ENCODE measurements around the gene SAP130.

SAP130 gene

DNA sequence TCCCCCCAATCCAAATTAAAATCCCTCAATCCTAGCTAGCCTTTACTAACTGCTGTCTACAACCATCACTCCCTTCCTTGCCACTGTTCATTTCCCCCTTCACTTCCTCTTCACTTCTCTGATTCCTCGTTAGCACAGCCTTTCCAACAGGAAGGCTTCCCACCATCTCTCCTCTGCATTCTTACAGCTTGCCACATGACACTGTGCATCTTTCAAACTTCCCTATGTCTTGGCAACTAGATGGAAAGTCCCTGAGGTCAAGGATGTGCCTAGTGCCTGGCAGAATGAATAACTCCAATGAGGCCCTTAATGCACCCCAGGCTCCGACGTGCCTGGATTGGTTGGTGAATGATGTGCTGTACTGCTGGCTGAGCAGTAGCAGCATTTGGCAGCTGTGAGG lies 15.2 kb downstream of the SAP130 start:
- no peak overlapping the region for H3K4me3 ChIP-seq (ENCODE audit: low read depth, low read length)
- DNase-seq (ENCODE audit: low read depth): no peak
- TF ChIP-seq, protein P1, sequence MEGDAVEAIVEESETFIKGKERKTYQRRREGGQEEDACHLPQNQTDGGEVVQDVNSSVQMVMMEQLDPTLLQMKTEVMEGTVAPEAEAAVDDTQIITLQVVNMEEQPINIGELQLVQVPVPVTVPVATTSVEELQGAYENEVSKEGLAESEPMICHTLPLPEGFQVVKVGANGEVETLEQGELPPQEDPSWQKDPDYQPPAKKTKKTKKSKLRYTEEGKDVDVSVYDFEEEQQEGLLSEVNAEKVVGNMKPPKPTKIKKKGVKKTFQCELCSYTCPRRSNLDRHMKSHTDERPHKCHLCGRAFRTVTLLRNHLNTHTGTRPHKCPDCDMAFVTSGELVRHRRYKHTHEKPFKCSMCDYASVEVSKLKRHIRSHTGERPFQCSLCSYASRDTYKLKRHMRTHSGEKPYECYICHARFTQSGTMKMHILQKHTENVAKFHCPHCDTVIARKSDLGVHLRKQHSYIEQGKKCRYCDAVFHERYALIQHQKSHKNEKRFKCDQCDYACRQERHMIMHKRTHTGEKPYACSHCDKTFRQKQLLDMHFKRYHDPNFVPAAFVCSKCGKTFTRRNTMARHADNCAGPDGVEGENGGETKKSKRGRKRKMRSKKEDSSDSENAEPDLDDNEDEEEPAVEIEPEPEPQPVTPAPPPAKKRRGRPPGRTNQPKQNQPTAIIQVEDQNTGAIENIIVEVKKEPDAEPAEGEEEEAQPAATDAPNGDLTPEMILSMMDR (IDR thresholded peaks at IDR 0.05; ENCODE audit: control insufficient read depth, extremely low read depth, insufficient read depth): no peak

DNA sequence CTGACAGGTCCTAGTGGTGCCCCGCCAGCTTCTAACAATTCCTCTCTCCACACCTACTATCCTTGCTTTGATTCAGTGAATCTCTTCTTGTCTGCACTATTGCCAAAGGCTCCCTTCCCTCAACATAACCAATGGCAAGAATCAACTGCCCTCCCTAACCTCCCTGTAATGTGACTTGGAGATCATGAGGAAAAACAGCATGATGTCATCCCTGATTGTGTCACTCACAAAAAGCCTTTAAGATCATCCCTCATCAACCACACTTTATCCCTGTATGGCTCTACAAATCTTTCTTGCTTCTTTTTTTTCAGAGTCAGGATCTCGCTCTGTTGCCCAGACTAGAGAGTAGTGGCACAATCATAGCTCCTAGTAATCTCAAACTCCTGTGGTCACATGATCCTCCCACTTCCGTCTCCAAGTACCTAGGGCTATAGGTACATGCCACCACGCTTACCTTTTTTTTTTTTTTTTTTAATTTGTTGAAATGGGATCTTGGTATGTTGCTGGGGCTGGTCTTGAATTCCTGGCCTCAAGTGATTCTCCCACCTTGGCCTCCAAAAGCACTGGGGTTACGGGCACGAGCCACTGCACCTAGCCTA lies 19.7 kb downstream of the SAP130 start:
- H3K4me3 ChIP-seq (ENCODE audit: low read depth, low read length): no peak overlapping the region
- TF ChIP-seq, protein P1 (IDR thresholded peaks at IDR 0.05; ENCODE audit: control insufficient read depth, extremely low read depth, insufficient read depth): no peak
- no peak for DNase-seq (ENCODE audit: low read depth)

GRCh38 chr2:128004509-128004908 lies 23.4 kb downstream of the SAP130 start:
- H3K4me3 ChIP-seq (ENCODE audit: low read depth, low read length): no peak overlapping the region
- no peak for DNase-seq (ENCODE audit: low read depth)
- TF ChIP-seq, protein P1 (IDR thresholded peaks at IDR 0.05; ENCODE audit: control insufficient read depth, extremely low read depth, insufficient read depth): no peak

DNA sequence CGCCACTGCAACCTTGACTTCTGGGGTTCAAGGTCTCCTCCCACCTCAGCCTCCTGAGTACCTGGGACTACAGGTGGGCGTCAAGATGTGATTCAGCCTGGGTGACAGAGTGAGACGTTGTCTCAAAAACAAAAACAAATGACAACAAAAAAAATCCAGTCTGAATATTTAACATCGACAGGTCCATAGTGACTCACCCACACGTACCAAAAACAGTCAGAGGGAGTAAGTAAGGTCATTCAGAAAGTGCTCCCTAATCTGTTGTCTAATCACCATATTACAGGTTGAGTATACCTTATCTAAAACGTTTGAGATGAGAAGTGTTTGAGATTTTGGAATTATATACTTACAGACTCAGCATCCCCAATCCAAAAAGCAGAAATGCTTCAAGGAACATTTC lies 24.4 kb downstream of the SAP130 start:
- no peak for DNase-seq (ENCODE audit: low read depth)
- no peak overlapping the region for H3K4me3 ChIP-seq (ENCODE audit: low read depth, low read length)
- TF ChIP-seq, protein P1 (IDR thresholded peaks at IDR 0.05; ENCODE audit: control insufficient read depth, extremely low read depth, insufficient read depth): no peak

- TF ChIP-seq, protein P1 (IDR thresholded peaks at IDR 0.05; ENCODE audit: control insufficient read depth, extremely low read depth, insufficient read depth): no peak
Measured at GRCh38 chr2:127996160-127996559, 31.7 kb downstream of the SAP130 start.

GRCh38 chr2:127995725-127996124 lies 32.1 kb downstream of the SAP130 start:
- no peak for DNase-seq (ENCODE audit: low read depth)
- TF ChIP-seq, protein P1 (IDR thresholded peaks at IDR 0.05; ENCODE audit: control insufficient read depth, extremely low read depth, insufficient read depth): no peak
- no peak overlapping the region for H3K4me3 ChIP-seq (ENCODE audit: low read depth, low read length)

More at GRCh38 chr2:127996160-127996559, 31.7 kb downstream of the SAP130 start:
- H3K4me3 ChIP-seq (ENCODE audit: low read depth, low read length): no peak overlapping the region
- DNase-seq (ENCODE audit: low read depth): no peak

DNA sequence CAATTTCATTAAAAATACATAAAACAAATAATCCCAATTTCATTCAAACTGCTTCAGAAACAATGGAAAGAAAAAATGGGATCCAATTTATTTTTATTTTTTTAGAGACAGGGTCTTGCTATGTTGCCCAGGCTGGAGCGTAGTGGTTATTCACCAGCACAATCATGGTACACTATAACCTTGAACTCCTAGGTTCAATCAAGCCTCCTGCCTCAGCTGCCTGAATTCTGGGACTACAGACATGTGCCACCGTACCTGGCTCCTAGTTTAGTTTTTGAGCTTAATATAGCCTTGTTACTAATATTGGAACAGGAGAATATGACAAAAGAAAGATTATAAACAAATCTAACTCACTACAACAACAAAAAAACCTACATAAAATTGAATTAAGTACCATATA lies 34.2 kb downstream of the SAP130 start:
- DNase-seq (ENCODE audit: low read depth): no peak
- no peak overlapping the region for H3K4me3 ChIP-seq (ENCODE audit: low read depth, low read length)
- TF ChIP-seq, protein P1 (IDR thresholded peaks at IDR 0.05; ENCODE audit: control insufficient read depth, extremely low read depth, insufficient read depth): no peak

All from LNCaP clone FGC (cell line).